Aorta (tissue), 5 donors: Measurements from ENCODE around the gene SLC39A11. TPM values are rescaled to one million over a fixed set of nuclear protein-coding genes. Genes with fewer than 3 reads are reported as not detected.

Experiments
- ATAC-seq: fragments of 200-7000 bp; cut with Tn5 transposase; one replicate; pipeline ENCODE4 v1.9.1; 2022; ENCODE audit warnings: moderate library complexity; ENCODE audit not compliant: low FRiP score
- DNase-seq, 2 donors: peaks; one replicate each; pipeline ENCODE4 v3.0.0-alpha.2; 2020
- H3K27ac ChIP-seq, 2 donors: one replicate each; pipeline ENCODE4 v1.5.1; 2013; ENCODE audit warnings: low read length in 2 of 2, mild to moderate bottlenecking in 2 of 2, moderate library complexity in 2 of 2, control low read depth in 1 of 2, inconsistent platforms in 1 of 2, low read depth in 1 of 2
- H3K27me3 ChIP-seq, 2 donors: one replicate each; pipeline ENCODE4 v1.6.1; 2013; ENCODE audit warnings: control low read depth in 1 of 2, low read length in 1 of 2, mild to moderate bottlenecking in 1 of 2, moderate library complexity in 1 of 2; ENCODE audit not compliant: insufficient read depth in 2 of 2, control insufficient read depth in 1 of 2
- H3K36me3 ChIP-seq, 2 donors: one replicate each; pipeline ENCODE4 v1.6.1; 2013; ENCODE audit warnings: control low read depth in 1 of 2, low read length in 1 of 2, mild to moderate bottlenecking in 1 of 2; ENCODE audit not compliant: insufficient read depth in 2 of 2, control insufficient read depth in 1 of 2
- H3K4me1 ChIP-seq, 2 donors: one replicate each; pipeline ENCODE4 v1.6.1; 2013; ENCODE audit warnings: low read length in 2 of 2, control low read depth in 1 of 2, mild to moderate bottlenecking in 1 of 2, moderate library complexity in 1 of 2; ENCODE audit not compliant: insufficient read depth in 2 of 2, control insufficient read depth in 1 of 2
- H3K4me3 ChIP-seq, 2 donors: one replicate each; pipeline ENCODE4 v1.5.1; 2013; ENCODE audit warnings: low read length in 2 of 2, control low read depth in 1 of 2, mild to moderate bottlenecking in 1 of 2
- H3K9me3 ChIP-seq: one replicate; pipeline ENCODE4 v1.6.1; 2013; ENCODE audit warnings: mild to moderate bottlenecking, low read length; ENCODE audit not compliant: control insufficient read depth
- WGBS, 2 donors: extraction: QIAGEN DNeasy Blood & Tissue Kit; methylation state at CpG; one replicate each; pipeline ENCODE4 v1.1.7; 2013; 5-methylcytosine and 5-hydroxymethylcytosine counted together
- intact Hi-C, 2 donors: fragments of 100-400 bp; cut with DNase I; formaldehyde crosslinking; loops; one replicate each; pipeline versions ENCODE4 v1.14.2 to v1.15.0; 2022
- polyA plus RNA-seq, 2 donors: library from polyadenylated mRNA; stranded (reverse); fragments of 200-250 nt; gene quantifications; one replicate each; pipeline ENCODE4 v1.2.3, GENCODE V29; 2013
- total RNA-seq, 2 donors: library from RNA; stranded (reverse); fragmentation: NEBNext Ultra II Directional; extraction: Animal tissue kit (Norgen Biotek cat#: 25700); gene quantifications; one replicate each; pipeline ENCODE4 v1.2.1, GENCODE V29; 2021
- donor health status: healthy with polysubstance abuse.
- donor health status: Bipolar disorder and iron deficiency.
- donor health status: DM: no; HTN: no; CAD: no.
- donor health status: DM: no; HTN: no; CAD: no.
- donor health status: DM: yes; HTN: yes; CAD: no.

The SLC39A11 gene
- total and polyA plus RNA-seq, 4 donors, result 9.3 to 31.8 (median 17.5) TPM

DNA sequence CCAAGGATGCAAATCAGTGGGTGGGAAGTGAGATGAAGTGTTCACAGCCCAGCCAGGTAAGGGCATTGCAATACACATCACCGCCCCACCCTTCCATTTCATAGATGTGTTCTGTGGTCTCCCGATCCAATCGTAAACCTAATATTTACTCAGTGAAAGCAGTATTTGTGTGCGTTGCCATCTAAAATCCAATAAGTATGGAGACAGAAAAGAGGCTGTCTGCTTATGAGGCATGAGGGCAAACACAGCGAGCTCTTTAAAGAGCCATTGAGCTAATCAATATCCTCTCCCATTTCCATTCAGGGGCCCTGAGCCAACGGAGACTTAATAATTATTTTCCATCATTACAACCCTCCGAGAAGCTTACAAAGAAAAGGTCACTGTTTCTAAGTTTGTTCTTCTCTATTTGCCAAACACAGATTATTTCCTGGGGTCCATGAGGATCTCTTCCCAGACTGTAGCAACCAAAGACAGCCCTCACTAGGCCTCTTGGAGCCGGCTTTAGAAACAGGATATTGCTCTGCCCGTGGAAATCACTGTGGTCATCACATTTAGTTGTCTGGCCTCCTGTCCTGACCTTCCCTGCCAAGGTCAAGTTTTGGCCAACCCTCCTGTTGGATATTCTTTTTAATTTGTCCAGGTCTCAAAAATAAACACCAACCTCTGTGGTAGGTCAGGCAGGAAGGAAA lies 120.1 kb downstream of the SLC39A11 start:
- Histone ChIP-seq H3K36me3 (no peaks in the 10 kb centered on the region), H3K27ac (no peak overlapping the region), H3K9me3 (no peaks in the 10 kb centered on the region), H3K4me3 (no peak overlapping the region), H3K27me3 (no peaks in the 10 kb centered on the region), H3K4me1 (peaks cover 0 to 2% of the 10 kb centered on the region in 2 donors)
- ATAC-seq (no peak), DNase-seq (no peak)
- intact Hi-C loops, result no loop called here
- WGBS, 2 donors, result 93 to 95% methylated on average over 9 of the region's 9 CpGs

DNA sequence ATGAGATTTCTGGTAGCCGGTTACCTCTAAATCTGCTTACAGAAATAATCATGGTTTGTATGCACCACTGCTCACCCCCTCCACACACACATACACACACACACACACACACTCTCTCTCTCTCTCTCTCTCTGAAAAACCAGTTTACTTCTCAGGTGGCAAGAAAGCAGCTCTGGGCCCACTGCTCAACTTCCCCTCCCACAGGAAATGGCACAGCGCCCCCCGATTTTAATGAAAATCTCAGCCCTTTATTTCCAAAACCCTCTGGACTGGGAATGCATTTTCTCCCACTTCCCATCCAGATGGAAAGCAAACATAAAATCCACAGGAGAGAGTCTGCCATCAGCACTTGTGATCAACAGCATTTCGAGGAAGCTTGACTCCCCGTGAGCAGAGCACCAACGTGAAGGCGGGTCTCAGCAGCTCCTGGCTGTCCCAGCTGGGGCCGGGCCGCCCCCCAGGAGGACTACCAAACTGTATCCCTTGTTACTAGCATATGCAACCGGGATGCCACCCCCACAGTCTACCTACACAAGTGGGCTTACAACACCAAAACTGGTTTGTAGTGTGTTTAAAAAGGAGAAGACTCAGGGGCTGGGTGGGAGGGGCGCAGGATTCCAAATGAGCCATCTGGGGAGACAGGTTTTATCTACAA lies 121.1 kb downstream of the SLC39A11 start:
- H3K36me3 ChIP-seq, result no peaks in the 10 kb centered on the region
- H3K4me3 ChIP-seq, result no peak overlapping the region
- WGBS, 2 donors, result 80 to 90% methylated on average over 11 of the region's 11 CpGs
- intact Hi-C loops, result no loop called here
- H3K27me3 ChIP-seq, result no peaks in the 10 kb centered on the region
- no peaks in the 10 kb centered on the region for H3K9me3 ChIP-seq
- H3K27ac ChIP-seq, result no peak overlapping the region
- ATAC-seq, result no peak
- H3K4me1 ChIP-seq, result peaks cover 0 to 2% of the 10 kb centered on the region in 2 donors
- no peak for DNase-seq

DNA sequence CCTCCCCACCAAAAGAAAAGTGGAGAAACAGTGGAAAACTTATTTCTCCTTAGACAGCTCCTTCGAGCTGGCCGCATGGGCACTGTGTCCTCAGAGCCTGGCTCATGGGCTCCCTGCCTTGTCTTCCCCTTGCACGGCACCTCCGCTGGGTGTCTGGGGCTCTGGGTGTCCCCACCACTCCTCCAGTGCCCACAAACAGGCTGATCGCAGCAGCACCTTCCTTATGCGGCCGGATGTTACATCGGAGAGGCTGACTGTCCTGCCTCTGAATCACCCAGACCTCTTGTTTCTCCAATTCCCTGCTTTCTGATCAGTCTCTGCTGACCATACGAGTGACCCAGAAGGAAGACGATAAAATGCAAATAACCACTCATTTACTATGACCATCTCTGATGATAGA lies 121.7 kb downstream of the SLC39A11 start:
- Histone ChIP-seq H3K4me3 (no peak overlapping the region), H3K27me3 (no peaks in the 10 kb centered on the region), H3K36me3 (no peaks in the 10 kb centered on the region), H3K27ac (no peak overlapping the region), H3K9me3 (no peaks in the 10 kb centered on the region), H3K4me1 (peaks cover 0 to 2% of the 10 kb centered on the region in 2 donors)
- DNase-seq, result no peak
- intact Hi-C loops, result no loop called here
- WGBS, 2 donors, result 93% methylated on average over 10 of the region's 10 CpGs
- ATAC-seq, result no peak

DNA sequence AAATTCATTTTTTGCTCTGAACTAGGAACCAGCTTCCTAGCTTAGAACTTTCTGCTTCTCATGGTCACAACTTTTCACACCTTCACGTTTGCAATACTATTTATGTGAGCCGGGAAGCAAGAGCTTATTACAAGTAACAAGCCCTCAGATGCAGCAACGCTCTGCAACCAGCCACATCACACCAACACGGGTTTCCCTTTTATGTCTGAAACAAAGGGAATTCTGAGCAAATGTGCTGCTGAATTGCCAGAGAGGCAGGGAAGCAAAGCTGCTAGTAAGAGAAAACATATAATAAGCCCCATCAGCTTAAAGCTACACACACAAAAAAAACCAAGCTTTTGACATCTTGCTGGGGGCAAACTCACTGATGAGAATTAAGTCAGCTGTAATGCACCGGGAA lies 122.2 kb downstream of the SLC39A11 start:
- H3K4me3 ChIP-seq, result no peak overlapping the region

DNA sequence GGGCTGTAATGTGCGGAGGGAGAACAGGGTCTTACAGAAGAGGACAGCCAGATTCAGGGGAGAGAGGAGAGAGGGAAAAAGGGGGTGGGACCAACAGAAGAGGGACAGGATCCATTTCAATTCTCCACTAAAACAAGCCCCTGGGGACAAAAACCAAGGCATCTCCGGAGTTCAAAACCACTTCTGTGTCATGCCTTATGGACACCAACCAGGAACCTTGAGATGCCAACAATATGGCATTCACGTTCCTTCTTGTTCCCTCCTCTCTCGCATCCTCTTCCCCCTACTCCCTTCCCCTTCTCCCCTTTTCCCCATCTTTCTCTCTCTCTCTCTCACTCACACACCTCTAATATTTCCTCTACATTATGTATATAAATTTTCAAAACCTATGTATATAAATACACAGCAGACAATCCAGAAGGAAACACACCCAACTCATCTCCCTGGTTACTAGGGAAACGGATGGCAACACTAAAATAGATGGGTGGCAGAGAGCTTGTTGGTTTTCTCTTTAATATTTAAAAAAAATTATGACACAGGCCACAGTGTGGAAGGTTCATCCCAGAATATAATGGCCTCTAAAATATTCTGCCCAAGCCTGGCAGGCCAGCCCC lies 123.1 kb downstream of the SLC39A11 start:
- peaks cover 0 to 2% of the 10 kb centered on the region in 2 donors for H3K4me1 ChIP-seq
- ATAC-seq (no peak), DNase-seq (no peak)
- H3K9me3 ChIP-seq, result no peaks in the 10 kb centered on the region
- no peak overlapping the region for H3K4me3 ChIP-seq
- intact Hi-C loops, result no loop called here
- H3K27me3 ChIP-seq, result no peaks in the 10 kb centered on the region
- no peaks in the 10 kb centered on the region for H3K36me3 ChIP-seq
- WGBS, 2 donors, result 93 to 94% methylated on average over 5 of the region's 5 CpGs
- no peak overlapping the region for H3K27ac ChIP-seq

More for the DNA sequence above, 122.2 kb downstream of the SLC39A11 start:
- Histone ChIP-seq H3K27ac (no peak overlapping the region), H3K27me3 (no peaks in the 10 kb centered on the region), H3K9me3 (no peaks in the 10 kb centered on the region), H3K4me1 (peaks cover 0 to 2% of the 10 kb centered on the region in 2 donors), H3K36me3 (no peaks in the 10 kb centered on the region)
- ATAC-seq (no peak), DNase-seq (no peak)
- intact Hi-C loops, result no loop called here
- 73 to 82% methylated on average over 5 of the region's 5 CpGs for WGBS, 2 donors

DNA sequence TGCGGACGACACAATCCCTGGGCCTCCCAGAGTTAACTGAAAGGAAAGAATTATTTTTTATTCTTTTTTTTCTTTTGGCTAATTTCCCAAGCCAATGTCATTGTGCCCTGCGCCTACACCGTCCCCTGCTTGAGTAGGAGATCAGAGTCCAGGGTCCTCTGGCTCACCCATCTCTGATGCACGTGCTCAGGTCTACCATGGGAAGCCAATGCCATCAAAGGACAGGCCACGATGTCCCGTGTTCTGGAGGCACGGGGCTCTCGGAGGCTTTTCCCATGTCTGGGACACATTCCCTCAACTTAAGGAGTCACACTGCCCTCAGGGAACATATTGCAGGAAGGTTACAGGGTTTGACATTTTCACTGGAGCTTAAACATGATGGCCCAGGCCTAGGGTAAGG lies 123.7 kb downstream of the SLC39A11 start:
- DNase-seq (no peak), ATAC-seq (no peak)
- no peak overlapping the region for H3K27ac ChIP-seq
- intact Hi-C loops, result no loop called here
- peaks cover 0 to 2% of the 10 kb centered on the region in 2 donors for H3K4me1 ChIP-seq
- no peaks in the 10 kb centered on the region for H3K36me3 ChIP-seq
- no peaks in the 10 kb centered on the region for H3K27me3 ChIP-seq
- no peaks in the 10 kb centered on the region for H3K9me3 ChIP-seq
- no peak overlapping the region for H3K4me3 ChIP-seq
- WGBS, 2 donors, result 85 to 89% methylated on average over 9 of the region's 9 CpGs

DNA sequence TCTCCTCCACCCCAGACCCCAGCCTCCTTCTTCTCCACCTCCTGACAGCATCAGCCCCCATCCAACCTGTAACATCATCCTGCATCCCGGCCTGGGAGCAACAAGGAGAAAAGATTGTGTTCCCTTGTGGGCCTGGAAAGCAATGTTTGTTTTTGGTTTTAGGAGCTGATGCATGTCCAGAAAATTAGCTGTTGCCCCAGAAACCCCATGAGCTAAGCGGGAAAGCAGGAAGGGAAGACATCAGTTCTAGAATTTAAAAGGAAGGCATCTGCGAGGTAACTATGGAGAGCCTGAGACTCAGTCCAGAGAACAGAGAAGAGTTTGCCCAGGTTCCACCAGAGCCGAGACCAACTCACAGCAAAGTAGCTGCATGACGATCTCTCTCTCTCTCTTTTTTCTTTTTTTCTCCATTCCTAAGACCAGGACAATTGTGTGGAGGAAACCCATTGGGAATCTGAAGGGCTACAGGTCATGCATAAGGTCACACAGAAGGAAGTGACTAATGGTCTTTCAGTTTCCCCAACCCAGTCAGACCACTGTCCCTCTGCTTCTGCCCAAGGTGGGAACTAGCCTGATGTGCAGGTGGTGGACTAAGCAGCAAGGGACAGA lies 124.4 kb downstream of the SLC39A11 start:
- 49 to 63% methylated on average over 5 of the region's 5 CpGs for WGBS, 2 donors
- H3K4me3 ChIP-seq, result no peak overlapping the region
- ATAC-seq, result no peak
- H3K36me3 ChIP-seq, result no peaks in the 10 kb centered on the region
- no peaks in the 10 kb centered on the region for H3K9me3 ChIP-seq
- DNase-seq, result no peak
- H3K4me1 ChIP-seq, result peaks cover 0 to 2% of the 10 kb centered on the region in 2 donors
- no peak overlapping the region for H3K27ac ChIP-seq
- H3K27me3 ChIP-seq, result no peaks in the 10 kb centered on the region
- intact Hi-C loops, result no loop called here

DNA sequence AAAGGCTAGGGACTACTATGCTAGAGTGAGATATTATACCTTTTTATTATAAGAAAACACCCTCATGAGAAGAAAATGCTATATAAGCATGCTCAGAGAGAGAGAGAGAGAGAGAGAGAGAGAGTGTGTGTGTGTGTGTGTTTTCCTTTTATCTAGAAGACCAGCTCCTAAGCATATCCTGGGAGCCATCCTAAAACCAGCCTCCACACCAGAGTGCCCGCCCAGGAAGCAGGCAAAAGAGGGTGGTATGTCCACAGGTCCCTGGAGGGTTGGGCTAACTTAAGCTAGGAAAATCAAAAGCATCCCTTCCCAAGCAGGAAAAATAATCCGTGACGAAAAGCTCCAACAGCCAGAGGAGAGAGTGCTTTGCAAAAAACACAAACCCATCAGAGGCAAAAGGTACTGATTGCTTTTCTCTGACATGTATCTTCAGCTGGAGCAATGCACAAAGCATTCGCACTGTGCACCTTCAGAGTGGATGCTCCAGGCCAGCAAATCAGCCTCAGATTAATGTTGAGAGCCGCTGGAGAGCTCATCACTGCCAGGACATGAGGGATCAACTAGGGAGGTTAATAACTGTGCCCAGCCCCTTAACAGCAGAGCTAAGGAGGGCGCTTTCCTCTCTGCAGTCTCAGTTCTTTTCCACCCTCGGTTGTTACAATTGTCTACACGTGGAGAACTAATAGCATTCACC lies 125.1 kb downstream of the SLC39A11 start:
- no peak for ATAC-seq
- no peaks in the 10 kb centered on the region for H3K27me3 ChIP-seq
- no peak overlapping the region for H3K4me3 ChIP-seq
- no peak for DNase-seq
- WGBS, 2 donors, result 51% methylated on average over 8 of the region's 8 CpGs
- no peaks in the 10 kb centered on the region for H3K36me3 ChIP-seq
- intact Hi-C loops, result no loop called here
- no peaks in the 10 kb centered on the region for H3K9me3 ChIP-seq
- no peak overlapping the region for H3K27ac ChIP-seq
- peaks cover 0 to 2% of the 10 kb centered on the region in 2 donors for H3K4me1 ChIP-seq
